GM18868 (cell line): ENCODE measurements around the gene GABRB1.
A peak's percentile ranks its signal among the peaks of the same experiment; 100 is the strongest.
"Not testable (repeated sequence)": the region's sequence is repeated elsewhere in the genome, so short reads cannot be mapped to it uniquely, and the experiment has no call there.

Experiments used
- ATAC-seq: cut with Tn5 transposase; IDR thresholded peaks from one replicate; pipeline ENCODE4 v1.9.1; 2021; ENCODE audit warnings: mild to moderate bottlenecking, moderate library complexity; ENCODE audit not compliant: unreplicated experiment

The GABRB1 gene

GRCh38 chr4:47378021-47378530 is 346.7 kb downstream of the GABRB1 start:
- not testable (repeated sequence) for ATAC-seq

- no peak for ATAC-seq
Measured at GRCh38 chr4:47381172-47381571, 349.8 kb downstream of the GABRB1 start.

- ATAC-seq: no peak
Measured at GRCh38 chr4:47382846-47383360, 351.5 kb downstream of the GABRB1 start.

GRCh38 chr4:47383829-47384427 is 352.6 kb downstream of the GABRB1 start:
- ATAC-seq: peak; percentile 48

GRCh38 chr4:47386146-47386545 is 354.8 kb downstream of the GABRB1 start:
- no peak for ATAC-seq

- ATAC-seq: no peak
Measured at GRCh38 chr4:47386561-47387235, 355.3 kb downstream of the GABRB1 start.

- ATAC-seq: no peak
Measured at GRCh38 chr4:47390428-47391125, 359.2 kb downstream of the GABRB1 start.

GRCh38 chr4:47391256-47391655 is 359.9 kb downstream of the GABRB1 start:
- peak; percentile 88 for ATAC-seq

- no peak for ATAC-seq
Measured at GRCh38 chr4:47406408-47406807, 375.0 kb downstream of the GABRB1 start.

- ATAC-seq: no peak
Measured at GRCh38 chr4:47410271-47410670, 378.9 kb downstream of the GABRB1 start.

GRCh38 chr4:47413521-47413920 is 382.2 kb downstream of the GABRB1 start:
- ATAC-seq: no peak

GRCh38 chr4:47415719-47416118 is 384.4 kb downstream of the GABRB1 start:
- ATAC-seq: peak; percentile 58

GRCh38 chr4:47418147-47418546 is 386.8 kb downstream of the GABRB1 start:
- ATAC-seq: no peak

GRCh38 chr4:47419296-47419695 is 387.9 kb downstream of the GABRB1 start:
- ATAC-seq: no peak

- ATAC-seq: no peak
Measured at GRCh38 chr4:47425628-47426027, 394.3 kb downstream of the GABRB1 start.

GRCh38 chr4:47427935-47428334 is 396.6 kb downstream of the GABRB1 start:
- no peak for ATAC-seq

GRCh38 chr4:47432749-47433148 is 401.4 kb downstream of the GABRB1 start:
- no peak for ATAC-seq

- ATAC-seq: no peak
Measured at GRCh38 chr4:47434931-47435330, 403.6 kb downstream of the GABRB1 start.

- ATAC-seq: peak; percentile 80
Measured at GRCh38 chr4:47442980-47443379, 411.6 kb downstream of the GABRB1 start.

GRCh38 chr4:47444031-47444430 is 412.7 kb downstream of the GABRB1 start:
- no peak for ATAC-seq

GRCh38 chr4:47451657-47452056 is 420.3 kb downstream of the GABRB1 start:
- ATAC-seq: no peak

GRCh38 chr4:47462799-47463234 is 431.4 kb downstream of the GABRB1 start:
- ATAC-seq: peak; percentile 22
